GM12878 (cell line): Measurements from ENCODE around the gene CNPY1. TPM values are rescaled to one million over a fixed set of nuclear protein-coding genes. Genes with fewer than 3 reads are reported as not detected.

Experiments used
- ATAC-seq: fragments of 200-7000 bp; cut with Tn5 transposase; 3 replicates; pipeline ENCODE4 v1.9.1; 2020; ENCODE audit warnings: mild to moderate bottlenecking, moderate library complexity
- BruUV-seq: library from RNA; stranded (reverse); fragments of 400-500 nt; replicated peaks from 2 replicates; lab custom pipeline; 2021; lab: Mats Ljungman, UMichigan
- CTCF ChIA-PET: fragments of 300-600 bp; sonication (Branson Sonifier 250); formaldehyde crosslinking; extraction: SDS; loops from one replicate; lab custom pipeline; 2021; ENCODE audit warnings: inconsistent platforms; lab: Yijun Ruan, JAX
- POLR2A ChIA-PET: fragments of 350-600 bp; formaldehyde crosslinking; extraction: SDS; loops from one replicate; lab custom pipeline; 2021; ENCODE audit warnings: inconsistent platforms; lab: Charles Lee
- RAD21 ChIA-PET: fragments of 300-600 bp; sonication (Branson Sonifier 250); formaldehyde crosslinking; loops from one replicate; lab custom pipeline; 2023; ENCODE audit warnings: antibody characterized with exemption; ENCODE audit not compliant: unreplicated experiment; lab: Charles Lee
- SMC1A ChIA-PET: fragments of 300-600 bp; sonication (Branson Sonifier 250); formaldehyde crosslinking; loops from one replicate; lab custom pipeline; 2023; ENCODE audit not compliant: unreplicated experiment, uncharacterized antibody; lab: Charles Lee
- DNase-seq: peaks from one replicate; pipeline ENCODE4 v3.0.0-alpha.2; 2011; ENCODE audit warnings: low read depth, low spot score
- FAIRE-seq: peaks from 3 replicates; lab custom pipeline; 2011; peaks lifted over from hg19 to GRCh38; lab: Jason Lieb, UNC
- H2AFZ ChIP-seq: 2 replicates; pipeline ENCODE4 v1.6.0; 2011; ENCODE audit warnings: low read depth, low read length, control low read depth; ENCODE audit not compliant: control insufficient read depth
- H3K27ac ChIP-seq: 2 replicates; pipeline ENCODE4 v1.5.1; 2011; ENCODE audit warnings: control low read depth; ENCODE audit not compliant: control insufficient read depth, insufficient read depth
- H3K27me3 ChIP-seq, 2 experiments: replicated peaks in 1 of 2; 2 replicates each; pipeline versions ENCODE4 v1.6.0 to v1.6.1; 2011; ENCODE audit warnings: low read length in 1 of 2; ENCODE audit not compliant: control insufficient read depth in 2 of 2, insufficient read depth in 2 of 2
- H3K36me3 ChIP-seq, 2 experiments: 2 replicates each; pipeline ENCODE4 v1.5.1; 2011; ENCODE audit warnings: low read length in 1 of 2; ENCODE audit not compliant: control insufficient read depth in 2 of 2, insufficient read depth in 2 of 2
- H3K4me1 ChIP-seq: 2 replicates; pipeline ENCODE4 v1.6.1; 2011; ENCODE audit warnings: mild to moderate bottlenecking, low read length, moderate library complexity, mixed read lengths; ENCODE audit not compliant: control insufficient read depth, insufficient read depth
- H3K4me2 ChIP-seq: 2 replicates; pipeline ENCODE4 v1.6.0; 2011; ENCODE audit warnings: control low read depth; ENCODE audit not compliant: control insufficient read depth, insufficient read depth
- H3K4me3 ChIP-seq: fragments of 200-600 bp; sonication (generic); 2 replicates; pipeline ENCODE4 v1.5.1; 2016
- H3K79me2 ChIP-seq: 2 replicates; pipeline ENCODE4 v1.6.0; 2011; ENCODE audit warnings: low read length; ENCODE audit not compliant: control insufficient read depth, insufficient read depth
- H3K9ac ChIP-seq: 2 replicates; pipeline ENCODE4 v1.8.0; 2011; ENCODE audit warnings: low read length, control low read depth, mixed read lengths; ENCODE audit not compliant: control insufficient read depth, insufficient read depth
- H3K9me3 ChIP-seq: replicated peaks from 3 replicates; pipeline ENCODE4 v1.5.1; 2011; ENCODE audit warnings: mild to moderate bottlenecking, low read length; ENCODE audit not compliant: control insufficient read depth, insufficient read depth
- H4K20me1 ChIP-seq: 2 replicates; pipeline ENCODE4 v1.6.0; 2011; ENCODE audit not compliant: control insufficient read depth, insufficient read depth
- ELK1 ChIP-seq: IDR thresholded peaks from 2 replicates; pipeline ENCODE4 v1.6.1; 2012; ENCODE audit warnings: low read depth, low read length, improper control_type of control experiment
- HCFC1 ChIP-seq: fragments of 150-350 bp; IDR thresholded peaks from 2 replicates; pipeline ENCODE4 v1.6.1; 2014; ENCODE audit warnings: low read length
- JUNB ChIP-seq: IDR thresholded peaks from 2 replicates; pipeline ENCODE4 v1.6.1; 2016; ENCODE audit warnings: antibody characterized with exemption, mild to moderate bottlenecking
- KLF5 ChIP-seq: fragments of 450-650 bp; IDR thresholded peaks from 2 replicates; pipeline ENCODE4 v1.6.1; 2014; ENCODE audit warnings: mild to moderate bottlenecking; ENCODE audit not compliant: partially characterized antibody
- PAX5 ChIP-seq: IDR thresholded peaks from 2 replicates; pipeline ENCODE4 v1.6.1; 2011; ENCODE audit warnings: low read depth, low read length, borderline replicate concordance
- WGBS: methylation state at CpG from one replicate; pipeline ENCODE4 v1.1.6; 2016; ENCODE audit warnings: low lambda C conversion rate; ENCODE audit not compliant: insufficient replicate concordance, insufficient coverage; ENCODE audit errors: missing lambda C conversion rate; 5-methylcytosine and 5-hydroxymethylcytosine counted together
- in situ Hi-C: fragments of 300-500 bp; cut with MboI; formaldehyde crosslinking; loops from 9 replicates; pipeline ENCODE4 v1.14.3; 2018; ENCODE audit warnings: mixed read lengths
- intact Hi-C: fragments of 100-400 bp; cut with micrococcal nuclease; formaldehyde crosslinking; loops from one replicate; pipeline ENCODE4 v1.14.2; 2022; ENCODE audit not compliant: unreplicated experiment
- polyA plus RNA-seq, 11 experiments: library from polyadenylated mRNA; depleted of rRNA in 4 of 11; unstranded in 6 of 11; stranded (reverse) in 5 of 11; fragments of >200 nt; fragmentation: Nextera tagmentation in 4 of 11; fragmentation: Illumina TruSeq in 1 of 11; extraction: Ambion mirVana in 4 of 11; extraction: Trizol in 1 of 11; gene quantifications; 1 replicate in 1 of 11; 2 replicates in 10 of 11; pipeline versions ENCODE4 v1.2.1 to v1.2.3, GENCODE V29; 2011 to 2016; ENCODE audit warnings: inconsistent platforms in 2 of 11, missing spikeins in 2 of 11, low read depth in 1 of 11
- total RNA-seq, 4 experiments: library from RNA; depleted of rRNA in 3 of 4; stranded (reverse); fragments of >200 nt in 3 of 4; fragmentation: Illumina TruSeq in 1 of 4; extraction: Trizol in 1 of 4; gene quantifications; 2 replicates each; pipeline versions ENCODE4 v1.2.1 to v1.2.3, GENCODE V29; 2013 to 2021
- TF ChIP-seq, protein P1 (sequence below): IDR thresholded peaks from 2 replicates; pipeline ENCODE4 v1.6.1; 2011; ENCODE audit warnings: borderline replicate concordance, low read depth, mild to moderate bottlenecking, moderate library complexity, mixed read lengths, low read length; ENCODE audit not compliant: insufficient read depth; ENCODE audit errors: extremely low read length
- TF ChIP-seq, protein P2 (sequence below): IDR thresholded peaks from 2 replicates; pipeline ENCODE4 v1.6.1; 2011; ENCODE audit warnings: low read depth, mild to moderate bottlenecking, low read length, moderate library complexity, borderline replicate concordance; ENCODE audit errors: extremely low read depth

The CNPY1 gene
- total and polyA plus RNA-seq, 10 of the 15 experiments (the other 5 are each of a cell fraction or from before 2014, with no cell fraction given): not detected

DNA sequence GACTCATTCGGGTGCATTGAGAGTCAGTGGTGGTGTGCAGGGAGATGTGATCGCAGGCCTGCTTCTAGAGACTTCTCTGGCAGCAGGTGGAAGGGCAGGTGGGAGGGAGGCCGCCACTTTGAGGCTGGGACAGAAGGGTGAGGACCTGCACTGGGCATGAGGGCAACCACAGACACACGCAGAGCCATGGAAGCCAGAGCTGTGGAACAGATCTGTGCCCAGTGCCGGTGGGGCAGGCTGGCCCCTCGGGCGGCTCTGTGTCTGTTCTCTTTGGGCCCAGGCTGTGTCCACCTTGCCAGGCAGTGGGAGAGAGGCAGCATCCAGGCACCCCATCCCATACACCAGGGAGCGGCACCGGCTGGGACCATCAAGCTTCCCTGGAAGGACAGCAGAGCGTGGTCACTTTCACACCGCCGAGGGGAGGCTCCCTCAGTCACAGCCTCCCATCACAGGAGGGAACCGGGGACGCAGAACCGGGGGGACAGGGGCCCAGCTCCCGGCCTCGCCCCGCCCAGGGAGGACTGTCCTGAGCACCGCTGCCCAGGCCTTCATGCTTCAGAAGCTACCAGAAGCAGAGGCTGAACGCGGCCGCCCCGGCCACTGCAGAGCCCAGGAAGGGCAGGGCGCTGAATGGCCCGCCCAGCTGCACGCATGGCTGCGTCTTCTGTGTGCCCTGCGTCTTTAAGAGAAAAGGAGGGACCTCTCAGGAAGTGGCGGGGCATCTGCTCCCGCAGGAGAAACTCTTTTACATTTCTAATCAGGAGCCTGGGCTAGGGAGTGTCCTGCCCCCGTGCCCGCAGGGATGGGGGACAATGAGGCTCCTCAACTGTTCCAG lies 56.3 kb downstream of the CNPY1 start:
- ChIA-PET POLR2A (no interaction called here), RAD21 (no interaction called here), CTCF (no interaction called here), SMC1A (no interaction called here)
- Histone ChIP-seq H3K36me3 (no peaks in the 10 kb centered on the region), H3K27me3 (no peaks in the 10 kb centered on the region), H3K4me3 (peak overlapping the region; percentile 51; the same call in 1 of the 2 replicates), H3K27ac (no peak overlapping the region), H2AFZ (peak overlapping the region; percentile 3), H3K9ac (no peak overlapping the region), H3K4me2 (peak overlapping the region; percentile 86), H3K4me1 (peaks cover 12% of the 10 kb centered on the region), H3K9me3 (no peaks in the 10 kb centered on the region; the same call in 2 of the 3 replicates), H4K20me1 (no peaks in the 10 kb centered on the region), H3K79me2 (no peaks in the 10 kb centered on the region)
- DNase-seq (no peak), FAIRE-seq (no peak), ATAC-seq (peak; percentile 55; the same call in 2 of the 3 replicates)
- WGBS: 34% methylated on average over 32 of the region's 32 CpGs
- TF ChIP-seq ELK1 (no peak), KLF5 (no peak), PAX5 (peak; percentile 91), HCFC1 (no peak), JUNB (no peak)
- TF ChIP-seq, protein P1, sequence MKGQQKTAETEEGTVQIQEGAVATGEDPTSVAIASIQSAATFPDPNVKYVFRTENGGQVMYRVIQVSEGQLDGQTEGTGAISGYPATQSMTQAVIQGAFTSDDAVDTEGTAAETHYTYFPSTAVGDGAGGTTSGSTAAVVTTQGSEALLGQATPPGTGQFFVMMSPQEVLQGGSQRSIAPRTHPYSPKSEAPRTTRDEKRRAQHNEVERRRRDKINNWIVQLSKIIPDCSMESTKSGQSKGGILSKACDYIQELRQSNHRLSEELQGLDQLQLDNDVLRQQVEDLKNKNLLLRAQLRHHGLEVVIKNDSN: no peak
- TF ChIP-seq, protein P2, sequence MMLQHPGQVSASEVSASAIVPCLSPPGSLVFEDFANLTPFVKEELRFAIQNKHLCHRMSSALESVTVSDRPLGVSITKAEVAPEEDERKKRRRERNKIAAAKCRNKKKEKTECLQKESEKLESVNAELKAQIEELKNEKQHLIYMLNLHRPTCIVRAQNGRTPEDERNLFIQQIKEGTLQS: no peak
- no TSS peak for BruUV-seq
- in situ Hi-C loops (no loop called here), intact Hi-C loops (no loop called here)
